ENCODE data around the gene KLHL36. TPM values are rescaled to one million over a fixed set of nuclear protein-coding genes. Genes with fewer than 3 reads are reported as not detected.

The KLHL36 gene
- total and polyA plus RNA-seq, 7 donors: 14.4 to 45.9 (median 40.0) TPM

DNA sequence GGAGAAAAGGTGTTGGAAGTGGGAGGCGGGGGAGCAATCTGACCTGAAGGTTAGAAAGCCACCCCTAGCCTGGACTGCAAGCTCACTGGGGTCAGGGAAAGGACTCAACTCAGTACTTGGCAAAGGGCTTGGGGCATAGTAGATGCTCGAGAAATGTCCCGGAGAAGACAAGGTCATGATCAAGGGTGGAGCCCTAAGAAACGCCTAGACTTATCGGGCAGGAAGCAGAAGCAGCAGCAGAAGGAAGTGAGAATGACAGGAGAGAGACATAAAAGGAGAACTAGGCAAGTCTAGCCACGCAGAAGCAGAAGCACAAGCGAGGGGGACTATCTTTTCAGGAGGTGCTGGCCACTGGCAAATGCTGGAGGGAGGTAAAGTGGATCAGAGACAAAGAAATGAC lies 40.6 kb upstream of the KLHL36 start:
- H3K27me3 ChIP-seq: no peaks in the 10 kb centered on the region
- no peak overlapping the region for H3K4me3 ChIP-seq
- peak overlapping the region in 2 of 4 donors; percentile 28 to 36 for H3K27ac ChIP-seq
- WGBS, 2 donors: 53 to 76% methylated on average over 7 of the region's 7 CpGs
- H3K4me1 ChIP-seq: peaks cover 0 to 59% (median 37%) of the 10 kb centered on the region in 4 donors
- no peaks in the 10 kb centered on the region for H3K9me3 ChIP-seq
- no peak for DNase-seq
- no peaks in the 10 kb centered on the region for H3K36me3 ChIP-seq
- TF ChIP-seq POLR2AphosphoS5 (IDR thresholded peaks at IDR 0.05) (peak in 1 of 4 donors; percentile 32), CTCF (IDR thresholded peaks at IDR 0.05) (no peak), EP300 (IDR thresholded peaks at IDR 0.05) (no peak), POLR2A (IDR thresholded peaks at IDR 0.05) (no peak)
- intact Hi-C loops (cut with DNase I): no loop called here

GRCh38 chr16:84608282-84608681 lies 40.0 kb upstream of the KLHL36 start:
- intact Hi-C loops (cut with DNase I): no loop called here
- 71 to 79% methylated on average over 6 of the region's 6 CpGs for WGBS, 2 donors
- no peaks in the 10 kb centered on the region for H3K9me3 ChIP-seq
- peaks cover 0 to 58% (median 32%) of the 10 kb centered on the region in 4 donors for H3K4me1 ChIP-seq
- H3K27ac ChIP-seq: peak overlapping the region in 1 of 4 donors; percentile 28
- TF ChIP-seq POLR2A (IDR thresholded peaks at IDR 0.05) (no peak), EP300 (IDR thresholded peaks at IDR 0.05) (no peak), CTCF (IDR thresholded peaks at IDR 0.05) (no peak), POLR2AphosphoS5 (IDR thresholded peaks at IDR 0.05) (no peak)
- DNase-seq: no peak
- no peaks in the 10 kb centered on the region for H3K36me3 ChIP-seq
- H3K27me3 ChIP-seq: no peaks in the 10 kb centered on the region
- no peak overlapping the region for H3K4me3 ChIP-seq

DNA sequence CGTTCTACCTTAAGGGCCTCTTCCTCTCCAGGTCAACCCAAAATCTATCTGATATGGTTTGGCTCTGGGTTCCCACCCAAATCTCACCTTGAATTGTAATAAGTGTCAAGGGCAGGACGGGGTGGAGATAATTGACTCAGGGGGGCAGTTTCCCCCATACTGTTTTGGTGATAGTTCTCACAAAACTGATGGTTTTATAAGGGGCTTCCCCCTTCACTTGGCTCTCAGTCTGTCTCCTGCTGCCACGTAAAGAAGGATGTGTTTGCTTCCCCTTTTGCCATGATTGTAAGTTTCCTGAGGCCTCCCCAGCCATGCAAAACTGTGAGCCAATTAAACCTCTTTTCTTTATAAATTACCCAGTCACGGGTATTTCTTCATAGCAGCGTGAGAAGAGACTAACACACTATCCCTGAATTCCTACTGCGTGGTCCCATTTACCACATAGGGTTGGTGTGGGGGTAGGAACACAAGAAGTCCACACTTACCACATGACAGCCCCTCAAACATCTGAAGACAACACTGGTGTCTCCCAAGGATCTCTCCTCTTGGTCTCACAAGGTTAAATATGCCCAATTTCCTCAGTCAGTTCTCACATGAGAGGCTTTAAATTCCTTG lies 38.6 kb upstream of the KLHL36 start:
- no peaks in the 10 kb centered on the region for H3K36me3 ChIP-seq
- no peak overlapping the region for H3K4me3 ChIP-seq
- intact Hi-C loops (cut with DNase I): loop anchor here (10.0 kb wide), 2 partner anchors 295 to 425 kb away; partner anchors contain the start of gene TAF1C
- H3K27ac ChIP-seq: peak overlapping the region; percentile 5 to 90 (median 42)
- 73 to 80% methylated on average over 6 of the region's 6 CpGs for WGBS, 2 donors
- H3K27me3 ChIP-seq: no peaks in the 10 kb centered on the region
- peaks cover 0 to 61% (median 34%) of the 10 kb centered on the region in 4 donors for H3K4me1 ChIP-seq
- TF ChIP-seq EP300 (IDR thresholded peaks at IDR 0.05): no peak
- TF ChIP-seq POLR2A (IDR thresholded peaks at IDR 0.05): no peak
- no peak for TF ChIP-seq POLR2AphosphoS5 (IDR thresholded peaks at IDR 0.05)
- no peak for TF ChIP-seq CTCF (IDR thresholded peaks at IDR 0.05)
- DNase-seq: no peak
- H3K9me3 ChIP-seq: no peaks in the 10 kb centered on the region

DNA sequence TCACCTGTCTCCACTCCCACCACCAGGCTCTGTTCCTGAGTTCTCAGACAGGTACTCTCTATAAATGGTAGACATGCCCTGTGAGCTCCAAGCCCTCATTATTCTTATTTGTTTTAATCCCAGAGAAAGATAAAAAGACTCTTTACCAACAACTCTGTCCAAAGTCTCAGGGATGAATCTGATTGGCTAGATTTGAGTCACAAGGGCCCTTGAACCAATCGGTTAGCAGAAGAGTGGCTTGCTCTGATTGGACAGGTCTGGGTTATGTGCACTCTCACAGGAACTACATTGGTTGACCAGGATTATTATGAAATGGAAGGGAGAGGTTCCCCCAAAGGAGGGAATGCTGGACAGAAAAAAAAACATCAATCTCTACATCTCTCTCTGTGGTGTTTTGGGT lies 37.9 kb upstream of the KLHL36 start:
- H3K4me3 ChIP-seq: no peak overlapping the region
- no peaks in the 10 kb centered on the region for H3K27me3 ChIP-seq
- no peaks in the 10 kb centered on the region for H3K9me3 ChIP-seq
- TF ChIP-seq CTCF (IDR thresholded peaks at IDR 0.05) (no peak), POLR2A (IDR thresholded peaks at IDR 0.05) (no peak), POLR2AphosphoS5 (IDR thresholded peaks at IDR 0.05) (no peak), EP300 (IDR thresholded peaks at IDR 0.05) (no peak)
- intact Hi-C loops (cut with DNase I): loop anchor here (10.0 kb wide), 2 partner anchors 296 to 426 kb away; partner anchors contain the start of gene TAF1C
- WGBS, 2 donors: 91 to 93% methylated on average over 1 of the region's 1 CpG
- peaks cover 0 to 61% (median 41%) of the 10 kb centered on the region in 4 donors for H3K4me1 ChIP-seq
- DNase-seq: no peak
- peak overlapping the region in 3 of 4 donors; percentile 18 to 90 (median 66) for H3K27ac ChIP-seq
- H3K36me3 ChIP-seq: no peaks in the 10 kb centered on the region

All from sigmoid colon (tissue), 7 donors.